ENCODE data around the gene DDAH1. TPM values are rescaled to one million over a fixed set of nuclear protein-coding genes. Genes with fewer than 3 reads are reported as not detected.

DDAH1 gene
- total RNA-seq, 1 experiment from 2014 or later: 36.3 TPM

- H4K5ac ChIP-seq (ENCODE audit: insufficient read length, low read depth, low read length): no peak within 1 kb of the TSS
- H3K23me2 ChIP-seq (ENCODE audit: insufficient read length, low read depth, low read length, poor library complexity, severe bottlenecking): peaks cover 6% of the 10 kb centered on the region
- H3K79me2 ChIP-seq (ENCODE audit: insufficient read depth, low read length): peaks cover 2% of the 10 kb centered on the region; the same call in 1 of the 2 replicates
- Mint-ChIP-seq H3K27me3 (ENCODE audit: low read depth) (no peaks in the 10 kb centered on the region), H3K27ac (peak within 1 kb of the TSS; percentile 82 to 96 (median 94); a peak in 6 of 7 replicates), H3K4me1 (peaks cover 25 to 37% of the 10 kb centered on the region in 2 experiments), H3K4me3 (peak within 1 kb of the TSS; percentile 86 to 90), H3K36me3 (ENCODE audit: insufficient read depth in 1 of 3, low read depth in 3 of 3) (peaks cover 0 to 9% (median under 1%) of the 10 kb centered on the region in 3 experiments; a peak in 5 of 7 replicates), H3K9me3 (no peaks in the 10 kb centered on the region)
- peak within 1 kb of the TSS; percentile 86 for H3K9ac ChIP-seq (ENCODE audit: extremely low read depth, insufficient read length, low read length)
- H2BK5ac ChIP-seq (ENCODE audit: insufficient read length, low read length): no peak within 1 kb of the TSS
- H2BK120ac ChIP-seq (ENCODE audit: low read depth, low read length, poor library complexity, severe bottlenecking): no peak within 1 kb of the TSS
- H2BK12ac ChIP-seq (ENCODE audit: insufficient read length, low read depth, low read length): no peak within 1 kb of the TSS
- H2AFZ ChIP-seq (ENCODE audit: low read length): no peak within 1 kb of the TSS
- no peak within 1 kb of the TSS for H3K23ac ChIP-seq (ENCODE audit: insufficient read length, low read depth, low read length)
- H3T11ph ChIP-seq (ENCODE audit: low read length): no peak within 1 kb of the TSS
- H3K79me1 ChIP-seq (ENCODE audit: insufficient read depth, low read depth, low read length, poor library complexity, severe bottlenecking): no peaks in the 10 kb centered on the region
- peak within 1 kb of the TSS; percentile 51; the same call in 1 of the 2 replicates for H3K14ac ChIP-seq (ENCODE audit: insufficient read depth, low read length)
- H3K4ac ChIP-seq (ENCODE audit: low read depth, low read length): no peak within 1 kb of the TSS
- no peaks in the 10 kb centered on the region for H3K27me3 ChIP-seq (ENCODE audit: insufficient read depth, low read length)
- H3K4me2 ChIP-seq (ENCODE audit: insufficient read depth, insufficient read length, low read length): peak within 1 kb of the TSS; percentile 81
- WGBS (ENCODE audit: extremely low coverage, insufficient read length, low lambda C conversion rate): no CpG with 5 or more reads among the region's 78 CpGs
- no peak within 1 kb of the TSS for H4K8ac ChIP-seq (replicated peaks; ENCODE audit: insufficient read length, low read depth, low read length)
- peak within 1 kb of the TSS; percentile 22 for H3K27ac ChIP-seq (ENCODE audit: insufficient read length, low read depth, low read length)
- H2BK20ac ChIP-seq (ENCODE audit: low read depth, low read length, poor library complexity, severe bottlenecking): no peak within 1 kb of the TSS
- H3K4me1 ChIP-seq (ENCODE audit: insufficient read depth, low read length): 0 out of 2 replicates have a peak, but pooled peaks cover 2% of the 10 kb centered on the region
- TF ChIP-seq, protein P1, sequence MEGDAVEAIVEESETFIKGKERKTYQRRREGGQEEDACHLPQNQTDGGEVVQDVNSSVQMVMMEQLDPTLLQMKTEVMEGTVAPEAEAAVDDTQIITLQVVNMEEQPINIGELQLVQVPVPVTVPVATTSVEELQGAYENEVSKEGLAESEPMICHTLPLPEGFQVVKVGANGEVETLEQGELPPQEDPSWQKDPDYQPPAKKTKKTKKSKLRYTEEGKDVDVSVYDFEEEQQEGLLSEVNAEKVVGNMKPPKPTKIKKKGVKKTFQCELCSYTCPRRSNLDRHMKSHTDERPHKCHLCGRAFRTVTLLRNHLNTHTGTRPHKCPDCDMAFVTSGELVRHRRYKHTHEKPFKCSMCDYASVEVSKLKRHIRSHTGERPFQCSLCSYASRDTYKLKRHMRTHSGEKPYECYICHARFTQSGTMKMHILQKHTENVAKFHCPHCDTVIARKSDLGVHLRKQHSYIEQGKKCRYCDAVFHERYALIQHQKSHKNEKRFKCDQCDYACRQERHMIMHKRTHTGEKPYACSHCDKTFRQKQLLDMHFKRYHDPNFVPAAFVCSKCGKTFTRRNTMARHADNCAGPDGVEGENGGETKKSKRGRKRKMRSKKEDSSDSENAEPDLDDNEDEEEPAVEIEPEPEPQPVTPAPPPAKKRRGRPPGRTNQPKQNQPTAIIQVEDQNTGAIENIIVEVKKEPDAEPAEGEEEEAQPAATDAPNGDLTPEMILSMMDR (conservative IDR thresholded peaks at IDR 0.05): no peak
- no peak within 1 kb of the TSS for H3K56ac ChIP-seq (ENCODE audit: insufficient read length, low read depth, low read length)
- no peak within 1 kb of the TSS for H2AK5ac ChIP-seq (ENCODE audit: insufficient read length, low read length)
- peak within 1 kb of the TSS; percentile 24 for H3K18ac ChIP-seq (ENCODE audit: insufficient read length, low read depth, low read length)
- H3K9me3 ChIP-seq (ENCODE audit: control insufficient read depth, low read depth, low read length): no peaks in the 10 kb centered on the region
- DNase-seq: peak; percentile 99
- no peak within 1 kb of the TSS for H2BK15ac ChIP-seq (ENCODE audit: low read depth, low read length)
- no peak within 1 kb of the TSS for H4K91ac ChIP-seq (ENCODE audit: insufficient read length, low read depth, low read length)
- H4K20me1 ChIP-seq (ENCODE audit: control insufficient read depth, insufficient read depth, insufficient read length): no peaks in the 10 kb centered on the region
These were observed 188.6 kb downstream of the DDAH1 start, which contains the start of gene BCL10 for GRCh38 chr1:85276215-85276977. Gene BCL10, minus strand, starts transcription at chr1:85276632. Its CDS starts 280 bp downstream, at chr1:85276352.

Data from H9 (cell line).